AG04449 (cell line): Measurements from ENCODE around the gene BRF1.

ENCODE experiments used
- CTCF ChIA-PET: fragments of 350-600 bp; formaldehyde crosslinking; extraction: SDS; loops from one replicate; lab custom pipeline; 2021; ENCODE audit warnings: antibody characterized with exemption; lab: Yijun Ruan, JAX
- POLR2A ChIA-PET: fragments of 400-600, 350-600 bp; formaldehyde crosslinking; extraction: SDS; loops from one replicate; lab custom pipeline; 2020; ENCODE audit warnings: antibody characterized with exemption, inconsistent platforms; lab: Yijun Ruan, JAX
- DNase-seq: peaks from one replicate; pipeline ENCODE4 v3.0.0-alpha.2; 2010; ENCODE audit warnings: low read depth, low spot score
- H3K4me3 ChIP-seq: 2 replicates; pipeline ENCODE4 v1.5.1; 2011; ENCODE audit warnings: low read depth, mild to moderate bottlenecking, control low read depth, low read length
- CTCF ChIP-seq: IDR thresholded peaks from one replicate; pipeline ENCODE4 v1.5.1; 2011; ENCODE audit warnings: mild to moderate bottlenecking, moderate library complexity, low read length, control low read depth, inconsistent platforms; ENCODE audit not compliant: insufficient read depth; ENCODE audit errors: missing control alignments

Gene BRF1

GRCh38 chr14:105168979-105169507, 131.8 kb downstream of the BRF1 start:
- no peak for DNase-seq
- CTCF ChIA-PET, result interaction anchor here (1.0 to 3.2 kb wide), 2 partner anchors 12 to 82 kb away, joined by 3 to 12 read pairs; partner anchors contain the start of gene NUDT14
- no peak overlapping the region for H3K4me3 ChIP-seq
- POLR2A ChIA-PET, result interaction anchor here (1.0 kb wide), 1 partner anchor 14 kb away, joined by 3 read pairs; no protein-coding TSS in a partner anchor
- TF ChIP-seq CTCF, result peak; percentile 54

GRCh38 chr14:105168496-105168978, 132.3 kb downstream of the BRF1 start, which contains the start of gene JAG2:
JAG2 (minus strand) TSS chr14:105168776; CDS start chr14:105168420, 356 bp downstream.
- no peak for TF ChIP-seq CTCF
- ChIA-PET POLR2A (no interaction called here), CTCF (no interaction called here)
- H3K4me3 ChIP-seq, result no peak within 1 kb of the TSS; the same call in 1 of the 2 replicates
- no peak for DNase-seq

- DNase-seq, result no peak
- CTCF ChIA-PET, result no interaction called here
- H3K4me3 ChIP-seq, result no peak overlapping the region
- TF ChIP-seq CTCF, result no peak
- POLR2A ChIA-PET, result no interaction called here
Observed at GRCh38 chr14:105168093-105168420, 132.7 kb downstream of the BRF1 start.

GRCh38 chr14:105167303-105168092, 133.3 kb downstream of the BRF1 start:
- ChIA-PET CTCF (no interaction called here), POLR2A (no interaction called here)
- DNase-seq, result no peak
- no peak for TF ChIP-seq CTCF
- no peak overlapping the region for H3K4me3 ChIP-seq

- ChIA-PET CTCF (no interaction called here), POLR2A (no interaction called here)
- TF ChIP-seq CTCF, result no peak
- H3K4me3 ChIP-seq, result no peak overlapping the region
- DNase-seq, result no peak
Observed at GRCh38 chr14:105166571-105167302, 134.1 kb downstream of the BRF1 start.
